GM23338 (cell line): ENCODE data around the gene COX7A1. TPM values are rescaled to one million over a fixed set of nuclear protein-coding genes. Genes with fewer than 3 reads are reported as not detected.
A peak's percentile ranks its signal among the peaks of the same experiment; 100 is the strongest.

Experiments
- ATAC-seq: fragments of 200-7000 bp; cut with Tn5 transposase; 3 replicates; pipeline ENCODE4 v1.9.1; 2020
- DNase-seq: peaks from one replicate; pipeline ENCODE4 v3.0.0-alpha.2; 2015; ENCODE audit warnings: low spot score
- H2AFZ ChIP-seq: fragments of 200-600 bp; sonication (generic); 2 replicates; pipeline ENCODE4 v1.8.0; 2016; ENCODE audit warnings: antibody characterized with exemption, mild to moderate bottlenecking, moderate library complexity
- H3F3A ChIP-seq: fragments of 200-600 bp; sonication (generic); replicated peaks from 2 replicates; pipeline ENCODE4 v1.8.0; 2017; ENCODE audit warnings: antibody characterized with exemption, mixed run types, low read depth
- H3K27ac ChIP-seq: fragments of 200-600 bp; sonication (generic); 2 replicates; pipeline ENCODE4 v1.6.1; 2016; ENCODE audit warnings: low read depth
- H3K27me3 ChIP-seq: fragments of 200-600 bp; sonication (generic); 2 replicates; pipeline ENCODE4 v1.8.0; 2016; ENCODE audit warnings: mild to moderate bottlenecking, mixed run types, moderate library complexity; ENCODE audit not compliant: insufficient read depth
- H3K36me3 ChIP-seq: fragments of 200-600 bp; sonication (generic); 2 replicates; pipeline ENCODE4 v1.8.0; 2016; ENCODE audit warnings: mild to moderate bottlenecking; ENCODE audit not compliant: insufficient read depth
- H3K4me1 ChIP-seq: fragments of 200-600 bp; sonication (generic); 2 replicates; pipeline ENCODE4 v1.8.0; 2016; ENCODE audit warnings: mild to moderate bottlenecking, moderate library complexity; ENCODE audit not compliant: insufficient read depth
- H3K4me2 ChIP-seq: fragments of 200-600 bp; sonication (generic); 2 replicates; pipeline ENCODE4 v1.7.1; 2017; ENCODE audit warnings: mixed run types
- H3K4me3 ChIP-seq: fragments of 200-600 bp; sonication (generic); 2 replicates; pipeline ENCODE4 v1.6.1; 2016; ENCODE audit warnings: mixed run types
- H3K79me2 ChIP-seq: fragments of 200-600 bp; sonication (generic); replicated peaks from 2 replicates; pipeline ENCODE4 v1.8.0; 2017; ENCODE audit warnings: mild to moderate bottlenecking; ENCODE audit not compliant: insufficient read depth
- H3K9me2 ChIP-seq: fragments of 200-600 bp; sonication (generic); 2 replicates; pipeline ENCODE4 v1.8.0; 2017; ENCODE audit not compliant: insufficient read depth
- H4K20me1 ChIP-seq: fragments of 200-600 bp; sonication (generic); replicated peaks from 2 replicates; pipeline ENCODE4 v1.8.0; 2017; ENCODE audit warnings: mild to moderate bottlenecking; ENCODE audit not compliant: insufficient read depth
- H3K27ac Mint-ChIP-seq: 2 replicates; pipeline ENCODE4 v1.8.0; 2020; ENCODE audit warnings: inconsistent platforms, mild to moderate bottlenecking, moderate library complexity, mixed read lengths
- H3K27me3 Mint-ChIP-seq: 3 replicates; pipeline ENCODE4 v1.8.0; 2022; ENCODE audit warnings: low read depth, mild to moderate bottlenecking, moderate library complexity, mixed read lengths, inconsistent platforms; ENCODE audit not compliant: insufficient read depth, poor library complexity
- H3K36me3 Mint-ChIP-seq: 3 replicates; pipeline ENCODE4 v1.8.0; 2021; ENCODE audit warnings: low read depth, mild to moderate bottlenecking, inconsistent platforms, moderate library complexity, mixed read lengths
- H3K4me1 Mint-ChIP-seq: 3 replicates; pipeline ENCODE4 v1.8.0; 2020; ENCODE audit warnings: mild to moderate bottlenecking, inconsistent platforms, mixed read lengths
- H3K4me3 Mint-ChIP-seq: 3 replicates; pipeline ENCODE4 v1.8.0; 2021; ENCODE audit warnings: moderate library complexity, mild to moderate bottlenecking, inconsistent platforms, mixed read lengths
- H3K9me3 Mint-ChIP-seq: 3 replicates; pipeline ENCODE4 v1.8.0; 2020; ENCODE audit warnings: moderate library complexity, mild to moderate bottlenecking, inconsistent platforms, mixed read lengths
- CREB1 ChIP-seq: fragments of 250-450 bp; sonication (Bioruptor Pico); IDR thresholded peaks from 2 replicates; pipeline ENCODE4 v1.5.0; 2020; ENCODE audit warnings: low read depth, mild to moderate bottlenecking, moderate library complexity
- CTCF ChIP-seq, 2 experiments: fragments of 200-600 bp in 1 of 2; sonication (generic) in 1 of 2; conservative IDR thresholded peaks; 2 replicates each; pipeline versions ENCODE4 v1.5.1 to v1.6.1; 2016 to 2017; ENCODE audit warnings: antibody characterized with exemption in 2 of 2, low read depth in 2 of 2, mild to moderate bottlenecking in 2 of 2, moderate library complexity in 1 of 2
- ETS1 ChIP-seq: IDR thresholded peaks from 2 replicates; pipeline ENCODE4 v1.6.1; 2016; ENCODE audit warnings: antibody characterized with exemption
- EZH2 ChIP-seq: fragments of 200-600 bp; sonication (generic); IDR thresholded peaks from one replicate; pipeline ENCODE4 v1.8.0; 2017; ENCODE audit warnings: antibody characterized with exemption, mild to moderate bottlenecking, low read depth; ENCODE audit not compliant: unreplicated experiment
- EZH2phosphoT487 ChIP-seq: fragments of 200-600 bp; sonication (generic); IDR thresholded peaks from one replicate; pipeline ENCODE4 v1.8.1; 2018; ENCODE audit warnings: antibody characterized with exemption; ENCODE audit not compliant: unreplicated experiment
- JUNB ChIP-seq: IDR thresholded peaks from one replicate; pipeline ENCODE4 v1.6.1; 2016; ENCODE audit warnings: antibody characterized with exemption; ENCODE audit not compliant: unreplicated experiment
- NANOG ChIP-seq: IDR thresholded peaks from 2 replicates; pipeline ENCODE4 v1.6.1; 2016; ENCODE audit warnings: antibody characterized with exemption, borderline replicate concordance
- POLR2AphosphoS5 ChIP-seq: IDR thresholded peaks from 2 replicates; pipeline ENCODE4 v1.6.1; 2016; ENCODE audit warnings: antibody characterized with exemption, low read depth
- STAT1 ChIP-seq: IDR thresholded peaks from one replicate; pipeline ENCODE4 v1.6.1; 2016; ENCODE audit warnings: antibody characterized with exemption; ENCODE audit not compliant: unreplicated experiment
- ZNF114 ChIP-seq: fragments of 250-450 bp; sonication (Bioruptor Pico); IDR thresholded peaks from 2 replicates; pipeline ENCODE4 v1.5.0; 2020; ENCODE audit warnings: mild to moderate bottlenecking, moderate library complexity
- ZNF331 ChIP-seq: fragments of 250-450 bp; sonication (Bioruptor Pico); IDR thresholded peaks from 2 replicates; pipeline ENCODE4 v1.5.0; 2020; ENCODE audit warnings: low read depth, mild to moderate bottlenecking, moderate library complexity
- polyA plus RNA-seq: library from polyadenylated mRNA; unstranded; fragments of >200 nt; fragmentation: Nextera tagmentation; extraction: Ambion mirVana; gene quantifications from 2 replicates; pipeline ENCODE4 v1.2.1, GENCODE V29; 2016
- total RNA-seq: library from RNA; depleted of rRNA; stranded (reverse); fragments of >200 nt; shearing (Covaris generic); gene quantifications from 2 replicates; pipeline ENCODE4 v1.2.3, GENCODE V29; 2014
- TF ChIP-seq, protein P1 (sequence below): fragments of 250-450 bp; sonication (Bioruptor Pico); IDR thresholded peaks from 2 replicates; pipeline ENCODE4 v1.5.0; 2020; ENCODE audit warnings: mild to moderate bottlenecking, moderate library complexity
- TF ChIP-seq, protein P2 (sequence below): IDR thresholded peaks from one replicate; pipeline ENCODE4 v1.6.1; 2018; ENCODE audit warnings: antibody characterized with exemption; ENCODE audit not compliant: unreplicated experiment

The COX7A1 gene
- total and polyA plus RNA-seq, 2 experiments from 2014 or later = 0.52 to 5.5 TPM

DNA sequence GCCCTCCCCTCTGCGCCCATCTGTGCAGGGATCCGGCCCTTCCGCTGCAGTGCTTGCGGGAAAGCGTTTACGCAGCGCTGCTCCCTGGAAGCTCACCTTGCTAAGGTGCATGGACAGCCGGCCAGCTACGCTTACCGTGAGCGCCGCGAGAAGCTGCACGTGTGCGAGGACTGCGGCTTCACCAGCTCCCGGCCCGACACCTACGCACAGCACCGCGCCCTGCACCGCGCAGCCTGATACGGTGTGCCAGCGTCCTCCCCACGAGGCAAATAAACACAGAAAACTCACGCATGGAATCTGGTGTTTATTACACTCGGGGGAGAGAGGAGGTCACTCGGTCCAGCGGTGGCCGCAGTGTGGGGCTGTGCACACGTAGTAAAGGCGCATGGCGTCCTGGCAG, 38.8 kb downstream of the COX7A1 start:
- TF ChIP-seq, protein P1, sequence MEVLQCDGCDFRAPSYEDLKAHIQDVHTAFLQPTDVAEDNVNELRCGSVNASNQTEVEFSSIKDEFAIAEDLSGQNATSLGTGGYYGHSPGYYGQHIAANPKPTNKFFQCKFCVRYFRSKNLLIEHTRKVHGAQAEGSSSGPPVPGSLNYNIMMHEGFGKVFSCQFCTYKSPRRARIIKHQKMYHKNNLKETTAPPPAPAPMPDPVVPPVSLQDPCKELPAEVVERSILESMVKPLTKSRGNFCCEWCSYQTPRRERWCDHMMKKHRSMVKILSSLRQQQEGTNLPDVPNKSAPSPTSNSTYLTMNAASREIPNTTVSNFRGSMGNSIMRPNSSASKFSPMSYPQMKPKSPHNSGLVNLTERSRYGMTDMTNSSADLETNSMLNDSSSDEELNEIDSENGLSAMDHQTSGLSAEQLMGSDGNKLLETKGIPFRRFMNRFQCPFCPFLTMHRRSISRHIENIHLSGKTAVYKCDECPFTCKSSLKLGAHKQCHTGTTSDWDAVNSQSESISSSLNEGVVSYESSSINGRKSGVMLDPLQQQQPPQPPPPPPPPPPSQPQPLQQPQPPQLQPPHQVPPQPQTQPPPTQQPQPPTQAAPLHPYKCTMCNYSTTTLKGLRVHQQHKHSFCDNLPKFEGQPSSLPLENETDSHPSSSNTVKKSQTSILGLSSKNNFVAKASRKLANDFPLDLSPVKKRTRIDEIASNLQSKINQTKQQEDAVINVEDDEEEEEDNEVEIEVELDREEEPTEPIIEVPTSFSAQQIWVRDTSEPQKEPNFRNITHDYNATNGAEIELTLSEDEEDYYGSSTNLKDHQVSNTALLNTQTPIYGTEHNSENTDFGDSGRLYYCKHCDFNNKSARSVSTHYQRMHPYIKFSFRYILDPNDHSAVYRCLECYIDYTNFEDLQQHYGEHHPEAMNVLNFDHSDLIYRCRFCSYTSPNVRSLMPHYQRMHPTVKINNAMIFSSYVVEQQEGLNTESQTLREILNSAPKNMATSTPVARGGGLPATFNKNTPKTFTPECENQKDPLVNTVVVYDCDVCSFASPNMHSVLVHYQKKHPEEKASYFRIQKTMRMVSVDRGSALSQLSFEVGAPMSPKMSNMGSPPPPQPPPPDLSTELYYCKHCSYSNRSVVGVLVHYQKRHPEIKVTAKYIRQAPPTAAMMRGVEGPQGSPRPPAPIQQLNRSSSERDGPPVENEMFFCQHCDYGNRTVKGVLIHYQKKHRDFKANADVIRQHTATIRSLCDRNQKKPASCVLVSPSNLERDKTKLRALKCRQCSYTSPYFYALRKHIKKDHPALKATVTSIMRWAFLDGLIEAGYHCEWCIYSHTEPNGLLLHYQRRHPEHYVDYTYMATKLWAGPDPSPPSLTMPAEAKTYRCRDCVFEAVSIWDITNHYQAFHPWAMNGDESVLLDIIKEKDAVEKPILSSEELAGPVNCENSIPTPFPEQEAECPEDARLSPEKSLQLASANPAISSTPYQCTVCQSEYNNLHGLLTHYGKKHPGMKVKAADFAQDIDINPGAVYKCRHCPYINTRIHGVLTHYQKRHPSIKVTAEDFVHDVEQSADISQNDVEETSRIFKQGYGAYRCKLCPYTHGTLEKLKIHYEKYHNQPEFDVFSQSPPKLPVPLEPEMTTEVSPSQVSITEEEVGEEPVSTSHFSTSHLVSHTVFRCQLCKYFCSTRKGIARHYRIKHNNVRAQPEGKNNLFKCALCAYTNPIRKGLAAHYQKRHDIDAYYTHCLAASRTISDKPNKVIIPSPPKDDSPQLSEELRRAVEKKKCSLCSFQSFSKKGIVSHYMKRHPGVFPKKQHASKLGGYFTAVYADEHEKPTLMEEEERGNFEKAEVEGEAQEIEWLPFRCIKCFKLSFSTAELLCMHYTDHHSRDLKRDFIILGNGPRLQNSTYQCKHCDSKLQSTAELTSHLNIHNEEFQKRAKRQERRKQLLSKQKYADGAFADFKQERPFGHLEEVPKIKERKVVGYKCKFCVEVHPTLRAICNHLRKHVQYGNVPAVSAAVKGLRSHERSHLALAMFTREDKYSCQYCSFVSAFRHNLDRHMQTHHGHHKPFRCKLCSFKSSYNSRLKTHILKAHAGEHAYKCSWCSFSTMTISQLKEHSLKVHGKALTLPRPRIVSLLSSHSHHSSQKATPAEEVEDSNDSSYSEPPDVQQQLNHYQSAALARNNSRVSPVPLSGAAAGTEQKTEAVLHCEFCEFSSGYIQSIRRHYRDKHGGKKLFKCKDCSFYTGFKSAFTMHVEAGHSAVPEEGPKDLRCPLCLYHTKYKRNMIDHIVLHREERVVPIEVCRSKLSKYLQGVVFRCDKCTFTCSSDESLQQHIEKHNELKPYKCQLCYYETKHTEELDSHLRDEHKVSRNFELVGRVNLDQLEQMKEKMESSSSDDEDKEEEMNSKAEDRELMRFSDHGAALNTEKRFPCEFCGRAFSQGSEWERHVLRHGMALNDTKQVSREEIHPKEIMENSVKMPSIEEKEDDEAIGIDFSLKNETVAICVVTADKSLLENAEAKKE (CRISPR knock-in tag) = no peak
- TF ChIP-seq ZNF331 (CRISPR knock-in tag) (no peak), JUNB (no peak), NANOG (no peak), CTCF (conservative IDR thresholded peaks at IDR 0.05; ENCODE audit: low read depth in 2 of 2) (no peak), POLR2AphosphoS5 (no peak), CREB1 (CRISPR knock-in tag) (no peak), STAT1 (no peak), EZH2 (no peak), ETS1 (no peak), EZH2phosphoT487 (no peak), ZNF114 (CRISPR knock-in tag) (no peak)
- TF ChIP-seq, protein P2, sequence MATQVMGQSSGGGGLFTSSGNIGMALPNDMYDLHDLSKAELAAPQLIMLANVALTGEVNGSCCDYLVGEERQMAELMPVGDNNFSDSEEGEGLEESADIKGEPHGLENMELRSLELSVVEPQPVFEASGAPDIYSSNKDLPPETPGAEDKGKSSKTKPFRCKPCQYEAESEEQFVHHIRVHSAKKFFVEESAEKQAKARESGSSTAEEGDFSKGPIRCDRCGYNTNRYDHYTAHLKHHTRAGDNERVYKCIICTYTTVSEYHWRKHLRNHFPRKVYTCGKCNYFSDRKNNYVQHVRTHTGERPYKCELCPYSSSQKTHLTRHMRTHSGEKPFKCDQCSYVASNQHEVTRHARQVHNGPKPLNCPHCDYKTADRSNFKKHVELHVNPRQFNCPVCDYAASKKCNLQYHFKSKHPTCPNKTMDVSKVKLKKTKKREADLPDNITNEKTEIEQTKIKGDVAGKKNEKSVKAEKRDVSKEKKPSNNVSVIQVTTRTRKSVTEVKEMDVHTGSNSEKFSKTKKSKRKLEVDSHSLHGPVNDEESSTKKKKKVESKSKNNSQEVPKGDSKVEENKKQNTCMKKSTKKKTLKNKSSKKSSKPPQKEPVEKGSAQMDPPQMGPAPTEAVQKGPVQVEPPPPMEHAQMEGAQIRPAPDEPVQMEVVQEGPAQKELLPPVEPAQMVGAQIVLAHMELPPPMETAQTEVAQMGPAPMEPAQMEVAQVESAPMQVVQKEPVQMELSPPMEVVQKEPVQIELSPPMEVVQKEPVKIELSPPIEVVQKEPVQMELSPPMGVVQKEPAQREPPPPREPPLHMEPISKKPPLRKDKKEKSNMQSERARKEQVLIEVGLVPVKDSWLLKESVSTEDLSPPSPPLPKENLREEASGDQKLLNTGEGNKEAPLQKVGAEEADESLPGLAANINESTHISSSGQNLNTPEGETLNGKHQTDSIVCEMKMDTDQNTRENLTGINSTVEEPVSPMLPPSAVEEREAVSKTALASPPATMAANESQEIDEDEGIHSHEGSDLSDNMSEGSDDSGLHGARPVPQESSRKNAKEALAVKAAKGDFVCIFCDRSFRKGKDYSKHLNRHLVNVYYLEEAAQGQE = no peak
- Histone ChIP-seq H4K20me1 (peaks cover 10% of the 10 kb centered on the region; the same call in 1 of the 2 replicates), H3K36me3 (no peaks in the 10 kb centered on the region; the same call in 1 of the 2 replicates), H3F3A (peaks cover 26% of the 10 kb centered on the region), H3K27me3 (no peaks in the 10 kb centered on the region), H3K9me2 (no peaks in the 10 kb centered on the region), H2AFZ (no peak overlapping the region), H3K27ac (no peak overlapping the region), H3K4me3 (peak overlapping the region; percentile 98), H3K4me2 (peak overlapping the region; percentile 99), H3K4me1 (peaks cover 20% of the 10 kb centered on the region), H3K79me2 (peaks cover 22% of the 10 kb centered on the region)
- Mint-ChIP-seq H3K4me3 (peak overlapping the region; percentile 99), H3K36me3 (peaks cover 43% of the 10 kb centered on the region), H3K4me1 (peaks cover 31% of the 10 kb centered on the region), H3K27ac (peak overlapping the region; percentile 98; the same call in 1 of the 2 replicates), H3K27me3 (peaks cover 22% of the 10 kb centered on the region), H3K9me3 (no peaks in the 10 kb centered on the region; the same call in 2 of the 3 replicates)
- ATAC-seq (no peak), DNase-seq (no peak)
